ENCODE data around the gene CKMT1B. TPM values are rescaled to one million over a fixed set of nuclear protein-coding genes. Genes with fewer than 3 reads are reported as not detected.

The CKMT1B gene
- total and polyA plus RNA-seq, 9 of the 15 experiments (the other 6 are each of a cell fraction or from before 2014, with no cell fraction given): 3.2 to 10.6 (median 5.0) TPM

- FAIRE-seq: no peak
- Histone ChIP-seq H3K9me3 (replicated peaks; ENCODE audit: control insufficient read depth, insufficient read depth, low read depth, low read length) (no peaks in the 10 kb centered on the region), H2AFZ (ENCODE audit: low read depth, low read length) (no peak overlapping the region), H3K9ac (ENCODE audit: insufficient read depth in 1 of 2, low read depth in 2 of 2, low read length in 2 of 2) (no peak overlapping the region), H3K79me2 (ENCODE audit: control insufficient read depth, insufficient read depth, low read length) (no peaks in the 10 kb centered on the region), H3K4me2 (ENCODE audit: insufficient read depth, low read length) (no peak overlapping the region), H4K20me1 (replicated peaks; ENCODE audit: control insufficient read depth, insufficient read depth, low read length) (no peaks in the 10 kb centered on the region; the same call in 1 of the 2 replicates), H3K9me1 (ENCODE audit: control insufficient read depth, insufficient read depth, low read length) (no peaks in the 10 kb centered on the region), H3K4me1 (replicated peaks in 1 of 2; ENCODE audit: control insufficient read depth in 2 of 2, insufficient read depth in 2 of 2, low read length in 2 of 2) (no peaks in the 10 kb centered on the region), H3K36me3 (ENCODE audit: control insufficient read depth, insufficient read depth, low read length) (peaks cover 5% of the 10 kb centered on the region; the same call in 1 of the 3 replicates), H3K4me3 (no peak overlapping the region), H3K27me3 (ENCODE audit: control insufficient read depth in 2 of 2, insufficient read depth in 2 of 2, low read length in 2 of 2) (no peaks in the 10 kb centered on the region), H3K27ac (ENCODE audit: extremely low read depth, low read depth, low read length) (no peak overlapping the region)
- CTCF ChIA-PET (ENCODE audit: low intra/inter-chr PET ratio): no interaction called here
- POLR2A ChIA-PET: interaction anchor here (1.2 kb wide), 1 partner anchor 9 kb away, joined by 4 read pairs; no protein-coding TSS in a partner anchor
- ATAC-seq: no peak
- in situ Hi-C loops (cut with MboI): no loop called here
- 90% methylated on average over 4 of the region's 4 CpGs for WGBS (ENCODE audit: insufficient coverage, low coverage, missing lambda C conversion rate)
- intact Hi-C loops (cut with micrococcal nuclease): no loop called here
- no peak for DNase-seq (ENCODE audit: extremely low read depth in 1 of 4, low spot score in 3 of 4)
- BruUV-seq (replicated peaks): no TSS peak
- TF ChIP-seq HIVEP1 (CRISPR knock-in tag; IDR thresholded peaks at IDR 0.05) (no peak), ATF7 (IDR thresholded peaks at IDR 0.05) (no peak), CCAR2 (IDR thresholded peaks at IDR 0.05; ENCODE audit: low read depth, low read length) (no peak), FOXA1 (IDR thresholded peaks at IDR 0.05; ENCODE audit: borderline replicate concordance) (no peak), ZNF318 (IDR thresholded peaks at IDR 0.05; ENCODE audit: borderline replicate concordance in 1 of 2, low read depth in 1 of 2) (no peak), EZH2 (IDR thresholded peaks at IDR 0.05; ENCODE audit: borderline replicate concordance, low read depth, low read length) (no peak), TAF1 (IDR thresholded peaks at IDR 0.05; ENCODE audit: control insufficient read depth, extremely low read depth, insufficient read depth, low read length, severe bottlenecking) (no peak), CHD2 (IDR thresholded peaks at IDR 0.05; ENCODE audit: low read depth, low read length) (no peak), ZNF124 (CRISPR knock-in tag; IDR thresholded peaks at IDR 0.05) (no peak), ZBTB49 (CRISPR knock-in tag; IDR thresholded peaks at IDR 0.05; ENCODE audit: borderline replicate concordance) (no peak), NR2F6 (CRISPR knock-in tag; IDR thresholded peaks at IDR 0.05) (no peak), WHSC1 (IDR thresholded peaks at IDR 0.05; ENCODE audit: low read length) (no peak)
Measured at GRCh38 chr15:43552256-43552655, 41.6 kb upstream of the CKMT1B start.
